HL-60 (cell line): ENCODE results near the gene GGTLC1.

Experiments
- CTCF ChIP-seq: IDR thresholded peaks from one replicate; pipeline ENCODE4 v1.5.1; 2011; ENCODE audit warnings: low read length, control low read depth, inconsistent platforms; ENCODE audit not compliant: insufficient read depth
- GABPA ChIP-seq: IDR thresholded peaks from 2 replicates; pipeline ENCODE4 v1.6.1; 2012; ENCODE audit warnings: low read depth
- POLR2AphosphoS5 ChIP-seq: IDR thresholded peaks from 2 replicates; pipeline ENCODE4 v1.6.1; 2012; ENCODE audit warnings: low read depth
- REST ChIP-seq: IDR thresholded peaks from 2 replicates; pipeline ENCODE4 v1.6.1; 2012; ENCODE audit warnings: low read depth; ENCODE audit not compliant: insufficient replicate concordance
- SPI1 ChIP-seq: IDR thresholded peaks from 2 replicates; pipeline ENCODE4 v1.6.1; 2012; ENCODE audit warnings: low read depth, mild to moderate bottlenecking, borderline replicate concordance

- TF ChIP-seq CTCF (no peak), POLR2AphosphoS5 (no peak), REST (no peak), GABPA (no peak), SPI1 (peak; percentile 72)
Observed at GRCh38 chr20:23939641-23940040, 48.9 kb downstream of the GGTLC1 start.
